GM06990 (cell line): ENCODE results near the gene ALK.

ENCODE experiments used
- DNase-seq: peaks from one replicate; pipeline ENCODE4 v3.0.0-alpha.2; 2011; ENCODE audit not compliant: insufficient read length; ENCODE audit errors: extremely low read depth
- H3K27me3 ChIP-seq: replicated peaks from 2 replicates; pipeline ENCODE4 v1.6.0; 2011; ENCODE audit warnings: low read length; ENCODE audit not compliant: control insufficient read depth, insufficient read depth
- H3K36me3 ChIP-seq: 2 replicates; pipeline ENCODE4 v1.5.1; 2011; ENCODE audit warnings: low read length; ENCODE audit not compliant: control insufficient read depth, insufficient read depth
- H3K4me3 ChIP-seq: replicated peaks from 2 replicates; pipeline ENCODE4 v1.5.1; 2011; ENCODE audit warnings: low read depth, mild to moderate bottlenecking, control low read depth, low read length
- TF ChIP-seq, protein P1 (sequence below): IDR thresholded peaks from 2 replicates; pipeline ENCODE4 v1.5.1; 2011; ENCODE audit warnings: low read length, control low read depth, mild to moderate bottlenecking, inconsistent platforms; ENCODE audit not compliant: insufficient read depth, poor library complexity, severe bottlenecking

ALK gene

DNA sequence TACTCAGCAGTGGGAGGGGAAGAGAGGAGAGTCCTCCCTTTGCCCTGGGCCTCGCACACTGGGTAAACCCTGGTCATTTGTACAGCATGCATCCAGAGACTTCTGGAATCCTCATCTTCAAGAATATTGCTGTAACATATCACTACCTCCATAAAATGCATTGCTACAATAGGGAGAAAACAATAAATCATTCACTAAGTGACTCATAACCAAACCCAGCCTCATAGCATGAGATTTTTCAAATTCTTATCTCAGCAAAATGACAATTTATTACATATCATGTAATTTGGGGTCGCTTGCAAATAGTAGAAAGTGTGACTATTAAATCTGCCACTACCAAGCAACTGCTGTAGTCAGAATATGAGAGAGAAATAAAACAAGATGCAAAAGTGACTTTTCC lies 189.4 kb downstream of the ALK start:
- no peaks in the 10 kb centered on the region; the same call in 1 of the 2 replicates for H3K27me3 ChIP-seq
- H3K36me3 ChIP-seq, result no peaks in the 10 kb centered on the region
- H3K4me3 ChIP-seq, result no peak overlapping the region
- TF ChIP-seq, protein P1, sequence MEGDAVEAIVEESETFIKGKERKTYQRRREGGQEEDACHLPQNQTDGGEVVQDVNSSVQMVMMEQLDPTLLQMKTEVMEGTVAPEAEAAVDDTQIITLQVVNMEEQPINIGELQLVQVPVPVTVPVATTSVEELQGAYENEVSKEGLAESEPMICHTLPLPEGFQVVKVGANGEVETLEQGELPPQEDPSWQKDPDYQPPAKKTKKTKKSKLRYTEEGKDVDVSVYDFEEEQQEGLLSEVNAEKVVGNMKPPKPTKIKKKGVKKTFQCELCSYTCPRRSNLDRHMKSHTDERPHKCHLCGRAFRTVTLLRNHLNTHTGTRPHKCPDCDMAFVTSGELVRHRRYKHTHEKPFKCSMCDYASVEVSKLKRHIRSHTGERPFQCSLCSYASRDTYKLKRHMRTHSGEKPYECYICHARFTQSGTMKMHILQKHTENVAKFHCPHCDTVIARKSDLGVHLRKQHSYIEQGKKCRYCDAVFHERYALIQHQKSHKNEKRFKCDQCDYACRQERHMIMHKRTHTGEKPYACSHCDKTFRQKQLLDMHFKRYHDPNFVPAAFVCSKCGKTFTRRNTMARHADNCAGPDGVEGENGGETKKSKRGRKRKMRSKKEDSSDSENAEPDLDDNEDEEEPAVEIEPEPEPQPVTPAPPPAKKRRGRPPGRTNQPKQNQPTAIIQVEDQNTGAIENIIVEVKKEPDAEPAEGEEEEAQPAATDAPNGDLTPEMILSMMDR, result no peak
- DNase-seq, result no peak

DNA sequence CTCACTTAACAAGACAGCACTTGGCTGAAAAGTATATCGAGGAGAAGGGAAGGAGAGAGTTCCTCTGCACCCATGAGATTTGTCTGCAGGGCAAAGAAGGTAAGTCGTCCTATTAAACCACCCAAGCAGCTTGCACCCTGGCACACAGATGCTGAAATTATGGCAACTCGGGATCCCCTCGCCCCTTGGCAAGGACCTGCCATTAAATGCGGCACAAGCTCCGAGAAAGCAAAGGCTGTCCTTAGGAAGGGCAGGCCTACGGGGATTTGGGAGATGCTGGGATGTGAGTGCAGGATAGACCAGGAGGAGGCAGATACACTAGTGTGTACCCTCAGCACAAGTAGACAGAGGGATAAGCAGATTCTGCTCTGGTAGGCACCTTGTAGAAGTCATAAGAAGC lies 191.5 kb downstream of the ALK start:
- no peaks in the 10 kb centered on the region; the same call in 1 of the 2 replicates for H3K27me3 ChIP-seq
- DNase-seq, result no peak
- no peaks in the 10 kb centered on the region for H3K36me3 ChIP-seq
- H3K4me3 ChIP-seq, result no peak overlapping the region
- TF ChIP-seq, protein P1, result no peak

DNA sequence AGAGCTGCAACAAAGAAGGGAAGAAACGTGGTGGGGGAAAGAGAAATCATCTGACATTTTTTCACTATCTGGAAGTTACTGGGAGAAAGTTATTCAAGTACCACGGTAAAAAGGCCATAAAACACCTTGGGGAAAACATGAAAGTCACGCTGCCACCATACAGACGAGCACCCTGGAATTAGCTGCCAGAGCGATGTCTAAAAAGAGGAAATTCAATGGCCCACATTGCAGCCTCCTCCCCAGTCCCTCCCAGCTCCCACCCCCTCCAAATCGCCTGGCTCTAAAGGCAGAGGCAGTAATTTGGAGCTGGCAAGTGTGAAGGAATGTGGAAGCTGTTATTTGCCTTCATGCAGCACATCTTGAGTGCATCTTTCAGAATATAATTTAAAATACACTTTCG lies 192.0 kb downstream of the ALK start:
- H3K4me3 ChIP-seq, result no peak overlapping the region
- no peaks in the 10 kb centered on the region for H3K36me3 ChIP-seq
- no peaks in the 10 kb centered on the region; the same call in 1 of the 2 replicates for H3K27me3 ChIP-seq
- TF ChIP-seq, protein P1, result no peak
- DNase-seq, result no peak

DNA sequence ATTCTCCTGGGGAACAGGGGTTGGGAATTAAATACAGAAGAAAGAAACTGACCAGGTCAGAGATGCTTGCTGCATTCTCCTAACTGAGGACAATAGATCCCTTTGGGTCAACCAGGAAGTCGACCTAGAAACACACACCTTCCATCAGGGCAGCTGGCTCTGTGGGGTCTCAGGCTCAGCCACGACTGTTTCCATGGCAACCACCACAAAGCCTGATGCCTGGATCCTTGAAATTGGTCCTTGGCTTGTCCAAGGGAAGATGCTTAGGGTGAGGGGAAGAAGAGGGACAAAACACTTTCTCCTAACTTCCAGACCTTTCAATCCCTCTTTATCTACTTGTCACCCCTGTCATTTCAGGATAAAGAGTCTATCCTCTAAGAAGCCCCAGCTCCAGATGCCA lies 194.4 kb downstream of the ALK start:
- no peak for DNase-seq

DNA sequence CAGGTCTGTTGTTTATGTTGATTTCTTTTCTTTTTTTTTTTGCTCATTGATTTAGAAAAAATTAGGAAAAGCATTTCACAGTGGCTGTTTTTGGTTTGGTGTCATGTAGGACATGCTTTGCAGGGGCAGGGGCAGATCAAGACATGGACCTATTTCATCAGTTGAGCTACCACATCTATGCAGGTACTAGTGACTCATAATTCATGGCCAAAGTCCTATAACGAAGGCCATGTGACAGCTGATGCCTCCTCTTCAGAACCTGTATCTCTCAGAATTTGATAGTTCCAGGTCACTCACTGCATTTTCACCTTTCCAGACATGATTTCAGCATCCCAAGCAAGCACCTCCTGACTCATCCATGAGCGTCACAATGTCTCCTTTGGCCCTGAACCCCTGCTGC lies 195.8 kb downstream of the ALK start:
- Histone ChIP-seq H3K4me3 (no peak overlapping the region), H3K27me3 (no peaks in the 10 kb centered on the region; the same call in 1 of the 2 replicates), H3K36me3 (no peaks in the 10 kb centered on the region)
- no peak for DNase-seq
- TF ChIP-seq, protein P1, result no peak

More for the DNA sequence above, 194.4 kb downstream of the ALK start:
- Histone ChIP-seq H3K27me3 (no peaks in the 10 kb centered on the region; the same call in 1 of the 2 replicates), H3K36me3 (no peaks in the 10 kb centered on the region), H3K4me3 (no peak overlapping the region)
- TF ChIP-seq, protein P1, result no peak

DNA sequence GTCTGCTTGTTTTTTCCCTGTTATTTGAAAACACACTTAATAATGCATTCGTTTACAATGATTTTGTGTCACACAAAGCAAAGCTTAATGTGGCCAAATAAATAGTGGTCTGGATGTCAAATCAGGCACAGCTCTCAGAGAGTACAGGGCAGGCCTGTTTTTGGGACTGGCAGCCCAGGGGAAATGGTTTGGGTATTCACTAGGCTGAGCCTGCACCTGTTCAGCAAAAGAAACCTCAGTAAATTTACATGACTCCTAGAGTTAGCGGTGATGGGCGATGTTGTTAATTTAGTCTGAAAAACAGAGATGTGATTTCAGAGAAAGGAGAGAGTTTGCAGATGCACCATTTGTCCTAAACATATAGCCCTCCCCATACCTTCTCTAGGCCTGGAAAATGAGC lies 197.1 kb downstream of the ALK start:
- TF ChIP-seq, protein P1, result no peak
- Histone ChIP-seq H3K36me3 (no peaks in the 10 kb centered on the region), H3K4me3 (no peak overlapping the region), H3K27me3 (no peaks in the 10 kb centered on the region)
- no peak for DNase-seq
